ENCODE measurements around the gene HSD17B10. TPM values are rescaled to one million over a fixed set of nuclear protein-coding genes. Genes with fewer than 3 reads are reported as not detected.
A peak's percentile ranks its signal among the peaks of the same experiment; 100 is the strongest.

Gene HSD17B10
- total and polyA plus RNA-seq, 2 of the 13 experiments (the other 11 are each of a cell fraction or from before 2014, with no cell fraction given) = 68.7 to 84.7 TPM

- TF ChIP-seq ARID4A (CRISPR knock-in tag; IDR thresholded peaks at IDR 0.05; ENCODE audit: borderline replicate concordance) (peak; percentile 47; the same call in 1 of the 2 replicates), ZNF768 (CRISPR knock-in tag; IDR thresholded peaks at IDR 0.05) (no peak), IRF2 (CRISPR knock-in tag; IDR thresholded peaks at IDR 0.05) (0 out of 2 replicates have a peak, but pooled peaks have one; percentile 18), KMT2B (CRISPR knock-in tag; IDR thresholded peaks at IDR 0.05) (peak; percentile 58; the same call in 1 of the 2 replicates), HDAC1 (CRISPR knock-in tag; IDR thresholded peaks at IDR 0.05) (peak; percentile 78), KLF16 (CRISPR knock-in tag; IDR thresholded peaks at IDR 0.05) (0 out of 4 replicates have a peak, but pooled peaks of 1 of the 2 experiments have one; percentile 23), GFI1 (CRISPR knock-in tag; IDR thresholded peaks at IDR 0.05; ENCODE audit: borderline replicate concordance) (no peak), RAD51 (IDR thresholded peaks at IDR 0.05; ENCODE audit: borderline replicate concordance) (no peak), NR2F1 (CRISPR knock-in tag; IDR thresholded peaks at IDR 0.05) (no peak), ZNF564 (CRISPR knock-in tag; IDR thresholded peaks at IDR 0.05) (no peak), GTF2F1 (IDR thresholded peaks at IDR 0.05; ENCODE audit: low read length) (no peak), JUND (CRISPR knock-in tag; IDR thresholded peaks at IDR 0.05) (no peak), ZNF772 (CRISPR knock-in tag; IDR thresholded peaks at IDR 0.05) (no peak), HNF4G (IDR thresholded peaks at IDR 0.05; ENCODE audit: borderline replicate concordance, low read depth, low read length) (no peak), HNF4G (CRISPR knock-in tag; IDR thresholded peaks at IDR 0.05; ENCODE audit: borderline replicate concordance, low read depth) (no peak), ZNF589 (CRISPR knock-in tag; conservative IDR thresholded peaks at IDR 0.05) (no peak), DMAP1 (CRISPR knock-in tag; IDR thresholded peaks at IDR 0.05) (peak; percentile 72), NAIF1 (CRISPR knock-in tag; IDR thresholded peaks at IDR 0.05; ENCODE audit: borderline replicate concordance) (no peak), ZNF260 (CRISPR knock-in tag; IDR thresholded peaks at IDR 0.05; ENCODE audit: borderline replicate concordance, low read depth) (no peak), ZNF263 (CRISPR knock-in tag; IDR thresholded peaks at IDR 0.05) (no peak), KDM5A (IDR thresholded peaks at IDR 0.05; ENCODE audit: borderline replicate concordance, low read length) (peak; percentile 77), ZNF501 (CRISPR knock-in tag; IDR thresholded peaks at IDR 0.05) (0 out of 2 replicates have a peak, but pooled peaks have one; percentile 12)
- TF ChIP-seq, protein P1, sequence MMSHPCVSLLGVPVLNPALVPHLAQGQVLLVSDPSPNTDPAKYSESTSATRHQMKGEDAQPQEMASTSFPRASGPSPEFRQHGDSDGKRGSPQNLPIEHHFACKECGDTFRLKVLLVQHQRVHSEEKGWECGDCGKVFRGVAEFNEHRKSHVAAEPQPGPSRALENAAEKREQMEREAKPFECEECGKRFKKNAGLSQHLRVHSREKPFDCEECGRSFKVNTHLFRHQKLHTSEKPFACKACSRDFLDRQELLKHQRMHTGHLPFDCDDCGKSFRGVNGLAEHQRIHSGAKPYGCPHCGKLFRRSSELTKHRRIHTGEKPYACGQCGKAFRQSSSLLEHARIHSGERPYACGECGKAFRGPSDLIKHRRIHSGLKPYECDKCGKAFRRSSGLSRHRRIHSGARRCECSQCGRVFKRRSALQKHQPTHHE (CRISPR knock-in tag; IDR thresholded peaks at IDR 0.05; ENCODE audit: borderline replicate concordance) = no peak
- TF ChIP-seq, protein P2, sequence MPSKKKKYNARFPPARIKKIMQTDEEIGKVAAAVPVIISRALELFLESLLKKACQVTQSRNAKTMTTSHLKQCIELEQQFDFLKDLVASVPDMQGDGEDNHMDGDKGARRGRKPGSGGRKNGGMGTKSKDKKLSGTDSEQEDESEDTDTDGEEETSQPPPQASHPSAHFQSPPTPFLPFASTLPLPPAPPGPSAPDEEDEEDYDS (CRISPR knock-in tag; IDR thresholded peaks at IDR 0.05) = peak; percentile 73
Observed at GRCh38 chrX:53433651-53434639, at the start of gene HSD17B10 (continued).

All from HepG2 (cell line).